ENCODE data around the gene SPART. TPM values are rescaled to one million over a fixed set of nuclear protein-coding genes. Genes with fewer than 3 reads are reported as not detected.

Gene SPART
- total and polyA plus RNA-seq, 9 of the 15 experiments (the other 6 are each of a cell fraction or from before 2014, with no cell fraction given): 18.7 to 79.0 (median 41.0) TPM

- TF ChIP-seq, protein P1, sequence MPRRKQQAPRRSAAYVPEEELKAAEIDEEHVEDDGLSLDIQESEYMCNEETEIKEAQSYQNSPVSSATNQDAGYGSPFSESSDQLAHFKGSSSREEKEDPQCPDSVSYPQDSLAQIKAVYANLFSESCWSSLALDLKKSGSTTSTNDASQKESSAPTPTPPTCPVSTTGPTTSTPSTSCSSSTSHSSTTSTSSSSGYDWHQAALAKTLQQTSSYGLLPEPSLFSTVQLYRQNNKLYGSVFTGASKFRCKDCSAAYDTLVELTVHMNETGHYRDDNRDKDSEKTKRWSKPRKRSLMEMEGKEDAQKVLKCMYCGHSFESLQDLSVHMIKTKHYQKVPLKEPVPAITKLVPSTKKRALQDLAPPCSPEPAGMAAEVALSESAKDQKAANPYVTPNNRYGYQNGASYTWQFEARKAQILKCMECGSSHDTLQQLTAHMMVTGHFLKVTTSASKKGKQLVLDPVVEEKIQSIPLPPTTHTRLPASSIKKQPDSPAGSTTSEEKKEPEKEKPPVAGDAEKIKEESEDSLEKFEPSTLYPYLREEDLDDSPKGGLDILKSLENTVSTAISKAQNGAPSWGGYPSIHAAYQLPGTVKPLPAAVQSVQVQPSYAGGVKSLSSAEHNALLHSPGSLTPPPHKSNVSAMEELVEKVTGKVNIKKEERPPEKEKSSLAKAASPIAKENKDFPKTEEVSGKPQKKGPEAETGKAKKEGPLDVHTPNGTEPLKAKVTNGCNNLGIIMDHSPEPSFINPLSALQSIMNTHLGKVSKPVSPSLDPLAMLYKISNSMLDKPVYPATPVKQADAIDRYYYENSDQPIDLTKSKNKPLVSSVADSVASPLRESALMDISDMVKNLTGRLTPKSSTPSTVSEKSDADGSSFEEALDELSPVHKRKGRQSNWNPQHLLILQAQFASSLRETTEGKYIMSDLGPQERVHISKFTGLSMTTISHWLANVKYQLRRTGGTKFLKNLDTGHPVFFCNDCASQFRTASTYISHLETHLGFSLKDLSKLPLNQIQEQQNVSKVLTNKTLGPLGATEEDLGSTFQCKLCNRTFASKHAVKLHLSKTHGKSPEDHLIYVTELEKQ (CRISPR knock-in tag; IDR thresholded peaks at IDR 0.05): no peak
- TF ChIP-seq ZKSCAN3 (CRISPR knock-in tag; IDR thresholded peaks at IDR 0.05) (no peak), ZNF695 (CRISPR knock-in tag; IDR thresholded peaks at IDR 0.05) (no peak), NRF1 (conservative IDR thresholded peaks at IDR 0.05 in 1 of 2, IDR thresholded peaks at IDR 0.05 in 1 of 2) (peak; percentile 72 to 78), ZNF232 (CRISPR knock-in tag; IDR thresholded peaks at IDR 0.05) (no peak), GTF2E2 (tag; IDR thresholded peaks at IDR 0.05) (no peak), ZNF408 (CRISPR knock-in tag; IDR thresholded peaks at IDR 0.05; ENCODE audit: low read depth) (no peak), CBFA2T2 (conservative IDR thresholded peaks at IDR 0.05) (no peak), FOXJ3 (CRISPR knock-in tag; IDR thresholded peaks at IDR 0.05) (no peak), KLF16 (IDR thresholded peaks at IDR 0.05) (no peak), TCF7 (IDR thresholded peaks at IDR 0.05; ENCODE audit: borderline replicate concordance) (no peak), TFE3 (CRISPR knock-in tag; IDR thresholded peaks at IDR 0.05) (no peak), ASH1L (IDR thresholded peaks at IDR 0.05; ENCODE audit: borderline replicate concordance, low read depth, partially characterized antibody) (no peak), ZNF12 (CRISPR knock-in tag; IDR thresholded peaks at IDR 0.05) (no peak), PHB (CRISPR knock-in tag; IDR thresholded peaks at IDR 0.05) (no peak), TFAM (CRISPR knock-in tag; conservative IDR thresholded peaks at IDR 0.05) (no peak)
- TF ChIP-seq, protein P2, sequence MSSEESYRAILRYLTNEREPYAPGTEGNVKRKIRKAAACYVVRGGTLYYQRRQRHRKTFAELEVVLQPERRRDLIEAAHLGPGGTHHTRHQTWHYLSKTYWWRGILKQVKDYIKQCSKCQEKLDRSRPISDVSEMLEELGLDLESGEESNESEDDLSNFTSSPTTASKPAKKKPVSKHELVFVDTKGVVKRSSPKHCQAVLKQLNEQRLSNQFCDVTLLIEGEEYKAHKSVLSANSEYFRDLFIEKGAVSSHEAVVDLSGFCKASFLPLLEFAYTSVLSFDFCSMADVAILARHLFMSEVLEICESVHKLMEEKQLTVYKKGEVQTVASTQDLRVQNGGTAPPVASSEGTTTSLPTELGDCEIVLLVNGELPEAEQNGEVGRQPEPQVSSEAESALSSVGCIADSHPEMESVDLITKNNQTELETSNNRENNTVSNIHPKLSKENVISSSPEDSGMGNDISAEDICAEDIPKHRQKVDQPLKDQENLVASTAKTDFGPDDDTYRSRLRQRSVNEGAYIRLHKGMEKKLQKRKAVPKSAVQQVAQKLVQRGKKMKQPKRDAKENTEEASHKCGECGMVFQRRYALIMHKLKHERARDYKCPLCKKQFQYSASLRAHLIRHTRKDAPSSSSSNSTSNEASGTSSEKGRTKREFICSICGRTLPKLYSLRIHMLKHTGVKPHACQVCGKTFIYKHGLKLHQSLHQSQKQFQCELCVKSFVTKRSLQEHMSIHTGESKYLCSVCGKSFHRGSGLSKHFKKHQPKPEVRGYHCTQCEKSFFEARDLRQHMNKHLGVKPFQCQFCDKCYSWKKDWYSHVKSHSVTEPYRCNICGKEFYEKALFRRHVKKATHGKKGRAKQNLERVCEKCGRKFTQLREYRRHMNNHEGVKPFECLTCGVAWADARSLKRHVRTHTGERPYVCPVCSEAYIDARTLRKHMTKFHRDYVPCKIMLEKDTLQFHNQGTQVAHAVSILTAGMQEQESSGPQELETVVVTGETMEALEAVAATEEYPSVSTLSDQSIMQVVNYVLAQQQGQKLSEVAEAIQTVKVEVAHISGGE (CRISPR knock-in tag; IDR thresholded peaks at IDR 0.05): no peak
- TF ChIP-seq, protein P3, sequence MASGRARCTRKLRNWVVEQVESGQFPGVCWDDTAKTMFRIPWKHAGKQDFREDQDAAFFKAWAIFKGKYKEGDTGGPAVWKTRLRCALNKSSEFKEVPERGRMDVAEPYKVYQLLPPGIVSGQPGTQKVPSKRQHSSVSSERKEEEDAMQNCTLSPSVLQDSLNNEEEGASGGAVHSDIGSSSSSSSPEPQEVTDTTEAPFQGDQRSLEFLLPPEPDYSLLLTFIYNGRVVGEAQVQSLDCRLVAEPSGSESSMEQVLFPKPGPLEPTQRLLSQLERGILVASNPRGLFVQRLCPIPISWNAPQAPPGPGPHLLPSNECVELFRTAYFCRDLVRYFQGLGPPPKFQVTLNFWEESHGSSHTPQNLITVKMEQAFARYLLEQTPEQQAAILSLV (tag; IDR thresholded peaks at IDR 0.05): no peak
Observed at GRCh38 chr13:36297366-36298338, 48.5 kb downstream of the SPART start, which contains the start of gene CCDC169 (continued).

Data from K562 (cell line).